A673 (cell line): ENCODE results near the gene PZP.

Experiments
- CTCF ChIP-seq: fragments of 300-800, 200-600 bp; sonication (generic); conservative IDR thresholded peaks from 2 replicates; pipeline ENCODE4 v1.5.1; 2017; ENCODE audit warnings: low read depth, mild to moderate bottlenecking, antibody characterized with exemption, low read length, moderate library complexity, mixed read lengths
- EZH2 ChIP-seq: fragments of 200-600 bp; sonication (generic); IDR thresholded peaks from 2 replicates; pipeline ENCODE4 v1.6.1; 2017; ENCODE audit warnings: borderline replicate concordance, low read depth, mild to moderate bottlenecking, mixed read lengths, antibody characterized with exemption, low read length; ENCODE audit not compliant: poor library complexity, severe bottlenecking

DNA sequence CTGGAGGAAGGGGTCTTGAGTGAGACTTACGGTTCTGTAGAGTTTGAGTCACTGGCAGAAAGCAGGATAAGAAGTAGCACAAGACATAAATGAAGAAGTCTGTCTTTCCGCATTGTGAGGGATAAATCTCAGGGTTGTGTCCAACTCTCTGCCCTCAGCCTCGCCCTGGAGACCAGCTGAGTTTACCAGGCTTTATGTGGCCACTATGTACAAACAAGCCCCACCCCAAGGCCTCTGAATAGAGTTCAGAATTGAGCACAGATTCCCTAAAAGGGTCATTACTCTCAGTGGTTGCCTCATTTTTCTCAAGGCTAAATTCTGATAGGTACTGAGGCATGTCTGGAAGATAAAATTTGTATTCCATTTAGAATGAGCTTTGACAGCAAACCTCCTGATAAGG is at the start of gene PZP:
- TF ChIP-seq CTCF (no peak), EZH2 (no peak)
